ENCODE results near the gene ADAMTS7.

DNA sequence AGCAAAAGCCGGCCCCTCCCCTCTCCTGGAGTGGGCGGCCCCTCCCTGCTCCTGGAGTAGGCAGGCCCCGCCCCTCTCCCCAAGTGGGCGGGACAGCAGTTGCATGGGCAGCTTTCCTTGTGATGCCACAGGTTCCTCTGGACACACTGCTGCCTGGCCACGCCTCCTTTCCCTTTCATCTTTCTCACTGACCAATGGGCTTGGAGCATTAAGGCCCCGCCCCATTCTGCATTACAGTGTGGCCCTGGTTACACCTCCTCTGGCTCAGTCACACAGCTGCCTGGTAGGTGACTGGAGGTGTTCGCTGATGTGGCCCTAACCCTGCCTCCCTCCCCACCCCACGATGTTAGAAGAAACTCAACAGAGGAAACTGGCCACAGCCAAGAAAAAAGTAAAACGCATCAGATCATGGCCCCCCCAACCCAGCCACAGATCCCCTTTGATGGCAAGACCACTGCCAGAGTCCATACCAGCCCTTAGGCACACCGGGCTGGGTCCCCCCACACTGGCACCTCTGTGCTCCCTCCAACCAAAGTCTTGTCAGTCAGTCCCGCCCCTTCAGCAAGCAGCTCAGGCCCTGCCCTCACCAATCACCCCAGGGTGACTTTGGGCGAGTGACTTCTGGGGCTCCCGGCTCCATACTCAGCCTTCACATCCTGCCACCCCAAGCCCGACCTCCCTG lies 84.3 kb downstream of the ADAMTS7 start:
- TF ChIP-seq TAF1 (IDR thresholded peaks at IDR 0.05; ENCODE audit: borderline replicate concordance, low read depth, low read length) (no peak), POLR2A (IDR thresholded peaks at IDR 0.05; ENCODE audit: low read depth, low read length) (no peak), POLR2AphosphoS5 (IDR thresholded peaks at IDR 0.05; ENCODE audit: low read depth, low read length) (no peak)
